Measurements from ENCODE around the gene ZP2.
A peak's percentile ranks its signal among the peaks of the same experiment; 100 is the strongest.
"Not testable (repeated sequence)": the region's sequence is repeated elsewhere in the genome, so short reads cannot be mapped to it uniquely, and the experiment has no call there.

ZP2 gene

GRCh38 chr16:21152160-21153030, 59.0 kb downstream of the ZP2 start:
- H2AK5ac ChIP-seq (ENCODE audit: low read depth, low read length); DNase-seq (ENCODE audit: low spot score); H3K4me3 ChIP-seq (ENCODE audit: low read length in 2 of 2); H2BK15ac ChIP-seq (ENCODE audit: low read length); H3K36me3 ChIP-seq (replicated peaks in 1 of 2; ENCODE audit: control insufficient read depth in 2 of 2, insufficient read depth in 2 of 2, low read length in 2 of 2); H3K27ac ChIP-seq (replicated peaks; ENCODE audit: low read length); H3K18ac ChIP-seq (ENCODE audit: low read length); H2AFZ ChIP-seq (ENCODE audit: low read length); H4K91ac ChIP-seq (ENCODE audit: low read depth, low read length, poor library complexity); H4K8ac ChIP-seq (ENCODE audit: low read depth, low read length); H2BK12ac ChIP-seq (ENCODE audit: low read length); H3K79me1 ChIP-seq (ENCODE audit: low read depth, low read length); H3K9me3 ChIP-seq (replicated peaks in 1 of 2; ENCODE audit: control insufficient read depth in 2 of 2, insufficient read depth in 1 of 2, low read depth in 1 of 2, low read length in 2 of 2); H3K9ac ChIP-seq (ENCODE audit: low read depth, low read length, poor library complexity); H2BK120ac ChIP-seq (ENCODE audit: low read depth, low read length); H3K4ac ChIP-seq (ENCODE audit: low read length); H3K14ac ChIP-seq (ENCODE audit: low read length); H3K27me3 ChIP-seq (ENCODE audit: control insufficient read depth in 3 of 3, insufficient read depth in 3 of 3, low read depth in 1 of 3, low read length in 3 of 3); H3K4me1 ChIP-seq (ENCODE audit: control insufficient read depth in 2 of 2, insufficient read depth in 1 of 2, low read depth in 1 of 2, low read length in 2 of 2); H3K23ac ChIP-seq (ENCODE audit: low read depth, low read length, poor library complexity); H2BK5ac ChIP-seq (ENCODE audit: low read length): not testable (repeated sequence)
- H3K4me2 ChIP-seq (ENCODE audit: insufficient read depth, low read length, poor library complexity, severe bottlenecking) = peak overlapping the region; percentile 24
- WGBS, 2 donors (ENCODE audit: extremely low coverage in 2 of 2, insufficient read length in 2 of 2, insufficient replicate concordance in 1 of 2) = no CpG with 5 or more reads among the region's 51 CpGs

GRCh38 chr16:21150375-21151001, 60.9 kb downstream of the ZP2 start, which contains the start of gene DNAH3:
DNAH3 (minus strand) TSS chr16:21150846; CDS start chr16:21150319, 527 bp downstream.
- no peak within 1 kb of the TSS for H2BK120ac ChIP-seq (ENCODE audit: low read depth, low read length)
- H4K8ac ChIP-seq (ENCODE audit: low read depth, low read length) = no peak within 1 kb of the TSS
- H2AFZ ChIP-seq (ENCODE audit: low read length) = no peak within 1 kb of the TSS
- no peaks in the 10 kb centered on the region for H3K9me3 ChIP-seq (replicated peaks in 1 of 2; ENCODE audit: control insufficient read depth in 2 of 2, insufficient read depth in 1 of 2, low read depth in 1 of 2, low read length in 2 of 2)
- no peak within 1 kb of the TSS for H2AK5ac ChIP-seq (ENCODE audit: low read depth, low read length)
- no peak within 1 kb of the TSS for H3K4me2 ChIP-seq (ENCODE audit: insufficient read depth, low read length, poor library complexity, severe bottlenecking)
- H3K4ac ChIP-seq (ENCODE audit: low read length) = no peak within 1 kb of the TSS
- no peak within 1 kb of the TSS for H4K91ac ChIP-seq (ENCODE audit: low read depth, low read length, poor library complexity)
- DNase-seq (ENCODE audit: low spot score) = no peak
- no CpG with 5 or more reads among the region's 8 CpGs for WGBS, 2 donors (ENCODE audit: extremely low coverage in 2 of 2, insufficient read length in 2 of 2, insufficient replicate concordance in 1 of 2)
- no peak within 1 kb of the TSS for H2BK5ac ChIP-seq (ENCODE audit: low read length)
- H3K9ac ChIP-seq (ENCODE audit: low read depth, low read length, poor library complexity) = no peak within 1 kb of the TSS
- H3K79me1 ChIP-seq (ENCODE audit: low read depth, low read length) = no peaks in the 10 kb centered on the region
- no peak within 1 kb of the TSS for H2BK15ac ChIP-seq (ENCODE audit: low read length)
- no peaks in the 10 kb centered on the region for H3K36me3 ChIP-seq (replicated peaks in 1 of 2; ENCODE audit: control insufficient read depth in 2 of 2, insufficient read depth in 2 of 2, low read length in 2 of 2)
- H3K27ac ChIP-seq (replicated peaks; ENCODE audit: low read length) = no peak within 1 kb of the TSS
- H2BK12ac ChIP-seq (ENCODE audit: low read length) = no peak within 1 kb of the TSS
- no peaks in the 10 kb centered on the region for H3K4me1 ChIP-seq (ENCODE audit: control insufficient read depth in 2 of 2, insufficient read depth in 1 of 2, low read depth in 1 of 2, low read length in 2 of 2)
- H3K23ac ChIP-seq (ENCODE audit: low read depth, low read length, poor library complexity) = no peak within 1 kb of the TSS
- H3K4me3 ChIP-seq (ENCODE audit: low read length in 2 of 2) = no peak within 1 kb of the TSS
- H3K18ac ChIP-seq (ENCODE audit: low read length) = no peak within 1 kb of the TSS
- peaks cover 0 to 3% (median 0%) of the 10 kb centered on the region in 3 experiments for H3K27me3 ChIP-seq (ENCODE audit: control insufficient read depth in 3 of 3, insufficient read depth in 3 of 3, low read depth in 1 of 3, low read length in 3 of 3)
- H3K14ac ChIP-seq (ENCODE audit: low read length) = no peak within 1 kb of the TSS

Data from neuronal stem cell (in vitro differentiated cells).